Measurements from ENCODE around the gene SLC30A1. TPM values are rescaled to one million over a fixed set of nuclear protein-coding genes. Genes with fewer than 3 reads are reported as not detected.
A peak's percentile ranks its signal among the peaks of the same experiment; 100 is the strongest.

Gene SLC30A1
- polyA plus RNA-seq, 1 of the 3 experiments (the other 2 are of a cell fraction): 6.9 TPM

DNA sequence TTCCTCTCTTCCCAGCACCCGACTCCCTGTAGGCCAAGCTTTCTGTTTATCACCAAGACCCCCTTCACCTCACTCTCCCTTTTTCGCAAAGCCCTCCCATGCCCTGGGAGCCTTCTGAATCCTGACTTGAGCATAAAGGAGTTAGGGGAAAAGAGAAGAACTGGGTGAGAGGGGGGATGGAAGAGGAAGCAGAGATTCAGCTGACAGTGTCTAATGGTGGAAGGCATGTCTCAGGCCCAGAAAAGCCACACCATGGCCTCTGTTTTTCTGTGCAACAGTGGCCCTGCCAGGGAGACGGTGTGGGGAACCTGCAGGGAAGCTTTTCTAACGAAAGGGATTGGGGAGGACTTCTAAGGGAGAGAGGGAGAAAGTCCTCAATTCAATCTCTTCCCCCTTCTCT is 32.9 kb upstream of the SLC30A1 start:
- H3K9ac ChIP-seq: no peak overlapping the region
- H3K36me3 ChIP-seq (replicated peaks in 1 of 2; ENCODE audit: control insufficient read depth in 1 of 2, insufficient read depth in 2 of 2, low read length in 1 of 2): no peaks in the 10 kb centered on the region
- peaks cover 16% of the 10 kb centered on the region for H3F3A ChIP-seq (replicated peaks; ENCODE audit: insufficient read depth)
- ChIA-PET CTCF (interaction anchor here (1.4 kb wide), 2 partner anchors 29 to 33 kb away, joined by 3 to 5 read pairs; partner anchors contain the start of gene SLC30A1), POLR2A (no interaction called here)
- 89% methylated on average over 4 of the region's 4 CpGs for WGBS (ENCODE audit: low lambda C conversion rate)
- TF ChIP-seq, protein P1, sequence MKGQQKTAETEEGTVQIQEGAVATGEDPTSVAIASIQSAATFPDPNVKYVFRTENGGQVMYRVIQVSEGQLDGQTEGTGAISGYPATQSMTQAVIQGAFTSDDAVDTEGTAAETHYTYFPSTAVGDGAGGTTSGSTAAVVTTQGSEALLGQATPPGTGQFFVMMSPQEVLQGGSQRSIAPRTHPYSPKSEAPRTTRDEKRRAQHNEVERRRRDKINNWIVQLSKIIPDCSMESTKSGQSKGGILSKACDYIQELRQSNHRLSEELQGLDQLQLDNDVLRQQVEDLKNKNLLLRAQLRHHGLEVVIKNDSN (IDR thresholded peaks at IDR 0.05; ENCODE audit: borderline replicate concordance, low read depth): no peak
- TF ChIP-seq SIN3A (IDR thresholded peaks at IDR 0.05; ENCODE audit: borderline replicate concordance, low read depth, low read length) (no peak), RCOR1 (IDR thresholded peaks at IDR 0.05; ENCODE audit: low read length) (no peak), RXRA (IDR thresholded peaks at IDR 0.05; ENCODE audit: borderline replicate concordance, low read depth) (no peak), CHD2 (IDR thresholded peaks at IDR 0.05; ENCODE audit: low read length, partially characterized antibody) (no peak), SMC3 (IDR thresholded peaks at IDR 0.05; ENCODE audit: low read depth, low read length) (no peak), NRF1 (IDR thresholded peaks at IDR 0.05; ENCODE audit: low read depth, low read length) (no peak), FOSL2 (IDR thresholded peaks at IDR 0.05; ENCODE audit: borderline replicate concordance, low read depth) (no peak), MEF2A (IDR thresholded peaks at IDR 0.05; ENCODE audit: borderline replicate concordance, low read depth) (no peak), RAD21 (IDR thresholded peaks at IDR 0.05; ENCODE audit: low read length) (no peak), JUND (IDR thresholded peaks at IDR 0.05) (no peak)
- TF ChIP-seq, protein P2, sequence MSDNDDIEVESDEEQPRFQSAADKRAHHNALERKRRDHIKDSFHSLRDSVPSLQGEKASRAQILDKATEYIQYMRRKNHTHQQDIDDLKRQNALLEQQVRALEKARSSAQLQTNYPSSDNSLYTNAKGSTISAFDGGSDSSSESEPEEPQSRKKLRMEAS (IDR thresholded peaks at IDR 0.05; ENCODE audit: low read depth): no peak
- H3K27ac ChIP-seq (ENCODE audit: low read depth in 2 of 2, low read length in 1 of 2): peak overlapping the region in 1 of 2 experiments; percentile 6; a peak in 1 of 4 replicates
- H3K79me2 ChIP-seq (ENCODE audit: insufficient read depth): no peaks in the 10 kb centered on the region
- DNase-seq: no peak
- H3K4me3 ChIP-seq (ENCODE audit: low read depth in 2 of 2, low read length in 1 of 2): no peak overlapping the region
- H3K9me2 ChIP-seq: no peaks in the 10 kb centered on the region
- peaks cover 0 to 18% of the 10 kb centered on the region in 2 experiments; a peak in 1 of 4 replicates for H3K4me1 ChIP-seq (ENCODE audit: control insufficient read depth in 1 of 2, insufficient read depth in 2 of 2, low read depth in 1 of 2, low read length in 1 of 2)
- no peaks in the 10 kb centered on the region for H3K27me3 ChIP-seq (ENCODE audit: insufficient read depth)
- no peaks in the 10 kb centered on the region for H4K20me1 ChIP-seq (ENCODE audit: insufficient read depth)
- peak overlapping the region; percentile 47 for H2AFZ ChIP-seq (ENCODE audit: low read depth)
- no peaks in the 10 kb centered on the region for H3K9me3 ChIP-seq
- no peak overlapping the region for H3K4me2 ChIP-seq

DNA sequence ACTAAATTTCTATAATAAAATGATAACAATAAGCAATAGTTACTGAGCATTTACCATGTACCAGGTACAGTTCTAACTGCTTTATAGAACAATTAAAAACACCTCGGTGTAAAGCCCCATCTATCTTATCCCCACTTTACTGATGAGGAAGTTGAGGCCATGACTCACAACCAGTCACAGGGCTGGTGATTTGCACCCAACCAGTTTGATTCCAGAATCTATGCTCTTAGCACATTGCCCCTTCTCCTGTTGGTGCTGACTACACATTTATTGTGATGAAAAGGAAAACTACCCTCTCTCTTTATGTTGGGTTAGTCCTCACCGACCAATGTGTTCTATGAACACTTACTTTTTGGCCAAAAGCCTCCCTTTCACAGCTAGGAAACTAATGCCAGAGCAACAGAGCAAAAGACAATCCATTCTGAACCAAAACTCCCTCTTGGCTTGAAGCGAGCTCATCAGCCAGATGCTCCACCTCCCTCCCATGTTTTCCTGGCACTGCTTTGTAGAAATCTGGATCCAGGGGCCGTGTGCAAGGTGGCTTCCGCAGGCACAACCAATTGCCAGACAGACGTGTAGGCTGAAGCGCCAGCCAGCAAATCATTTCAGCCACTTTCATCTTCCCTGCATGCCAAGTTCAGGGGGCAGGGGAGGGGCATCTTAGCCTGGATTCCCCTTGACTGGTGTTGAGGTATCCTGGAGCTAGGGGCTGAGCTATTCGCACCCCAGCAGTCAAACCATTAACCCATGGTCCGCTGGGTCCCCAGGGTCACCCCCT is 32.0 kb upstream of the SLC30A1 start:
- CTCF ChIA-PET: interaction anchor here (0.9 to 1.4 kb wide), 4 partner anchors 29 to 38 kb away, joined by 3 to 5 read pairs (median 3); partner anchors contain the start of gene SLC30A1
- H3K36me3 ChIP-seq (replicated peaks in 1 of 2; ENCODE audit: control insufficient read depth in 1 of 2, insufficient read depth in 2 of 2, low read length in 1 of 2): no peaks in the 10 kb centered on the region
- H3K4me3 ChIP-seq (ENCODE audit: low read depth in 2 of 2, low read length in 1 of 2): no peak overlapping the region
- H3K79me2 ChIP-seq (ENCODE audit: insufficient read depth): no peaks in the 10 kb centered on the region
- 75% methylated on average over 8 of the region's 9 CpGs for WGBS (ENCODE audit: low lambda C conversion rate)
- no peak for TF ChIP-seq SIN3A (IDR thresholded peaks at IDR 0.05; ENCODE audit: borderline replicate concordance, low read depth, low read length)
- TF ChIP-seq GATA2 (CRISPR knock-in tag; IDR thresholded peaks at IDR 0.05): no peak
- no peak for TF ChIP-seq RCOR1 (IDR thresholded peaks at IDR 0.05; ENCODE audit: low read length)
- no peak for TF ChIP-seq EP300 (IDR thresholded peaks at IDR 0.05; ENCODE audit: borderline replicate concordance in 1 of 2, low read depth in 1 of 2, low read length in 1 of 2)
- TF ChIP-seq MEF2A (IDR thresholded peaks at IDR 0.05; ENCODE audit: borderline replicate concordance, low read depth): no peak
- TF ChIP-seq, protein P3, sequence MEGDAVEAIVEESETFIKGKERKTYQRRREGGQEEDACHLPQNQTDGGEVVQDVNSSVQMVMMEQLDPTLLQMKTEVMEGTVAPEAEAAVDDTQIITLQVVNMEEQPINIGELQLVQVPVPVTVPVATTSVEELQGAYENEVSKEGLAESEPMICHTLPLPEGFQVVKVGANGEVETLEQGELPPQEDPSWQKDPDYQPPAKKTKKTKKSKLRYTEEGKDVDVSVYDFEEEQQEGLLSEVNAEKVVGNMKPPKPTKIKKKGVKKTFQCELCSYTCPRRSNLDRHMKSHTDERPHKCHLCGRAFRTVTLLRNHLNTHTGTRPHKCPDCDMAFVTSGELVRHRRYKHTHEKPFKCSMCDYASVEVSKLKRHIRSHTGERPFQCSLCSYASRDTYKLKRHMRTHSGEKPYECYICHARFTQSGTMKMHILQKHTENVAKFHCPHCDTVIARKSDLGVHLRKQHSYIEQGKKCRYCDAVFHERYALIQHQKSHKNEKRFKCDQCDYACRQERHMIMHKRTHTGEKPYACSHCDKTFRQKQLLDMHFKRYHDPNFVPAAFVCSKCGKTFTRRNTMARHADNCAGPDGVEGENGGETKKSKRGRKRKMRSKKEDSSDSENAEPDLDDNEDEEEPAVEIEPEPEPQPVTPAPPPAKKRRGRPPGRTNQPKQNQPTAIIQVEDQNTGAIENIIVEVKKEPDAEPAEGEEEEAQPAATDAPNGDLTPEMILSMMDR (IDR thresholded peaks at IDR 0.05): no peak
- no peak for TF ChIP-seq TAF1 (IDR thresholded peaks at IDR 0.05; ENCODE audit: borderline replicate concordance, low read depth, low read length)
- peak overlapping the region; percentile 66 for H2AFZ ChIP-seq (ENCODE audit: low read depth)
- no peaks in the 10 kb centered on the region for H4K20me1 ChIP-seq (ENCODE audit: insufficient read depth)
- no peaks in the 10 kb centered on the region for H3K9me2 ChIP-seq
- H3K4me2 ChIP-seq: no peak overlapping the region
- peaks cover 0 to 18% of the 10 kb centered on the region in 2 experiments; a peak in 1 of 4 replicates for H3K4me1 ChIP-seq (ENCODE audit: control insufficient read depth in 1 of 2, insufficient read depth in 2 of 2, low read depth in 1 of 2, low read length in 1 of 2)
- H3K9ac ChIP-seq: no peak overlapping the region
- H3K9me3 ChIP-seq: no peaks in the 10 kb centered on the region
- POLR2A ChIA-PET: no interaction called here
- peaks cover 16% of the 10 kb centered on the region for H3F3A ChIP-seq (replicated peaks; ENCODE audit: insufficient read depth)
- peak; percentile 46 for DNase-seq
- peak overlapping the region in 1 of 2 experiments; percentile 6; a peak in 1 of 4 replicates for H3K27ac ChIP-seq (ENCODE audit: low read depth in 2 of 2, low read length in 1 of 2)
- H3K27me3 ChIP-seq (ENCODE audit: insufficient read depth): no peaks in the 10 kb centered on the region

Measured in SK-N-SH (cell line).